SK-N-SH treated with all-trans-retinoic acid at 6 μM for 48 hours (cell line): ENCODE data around the gene CDK14.

ENCODE experiments used
- ATAC-seq: fragments of 200-7000 bp; cut with Tn5 transposase; 3 replicates; pipeline ENCODE4 v1.9.1; 2020; ENCODE audit warnings: mild to moderate bottlenecking, moderate library complexity
- ARNTL ChIP-seq: fragments of 450-650 bp; formaldehyde crosslinking; IDR thresholded peaks from 2 replicates; pipeline ENCODE4 v1.5.0; 2020; ENCODE audit warnings: low read depth, mild to moderate bottlenecking, moderate library complexity, borderline replicate concordance
- BACH2 ChIP-seq: fragments of 250-450 bp; sonication (Bioruptor Pico); IDR thresholded peaks from 2 replicates; pipeline ENCODE4 v1.9.0; 2021; ENCODE audit warnings: mild to moderate bottlenecking, borderline replicate concordance
- CREB5 ChIP-seq: fragments of 250-450 bp; sonication (Bioruptor Pico); IDR thresholded peaks from 2 replicates; pipeline ENCODE4 v1.5.1; 2020; ENCODE audit warnings: low read depth, mild to moderate bottlenecking, moderate library complexity
- CSDC2 ChIP-seq: fragments of 250-450 bp; sonication (Bioruptor Pico); IDR thresholded peaks from 2 replicates; pipeline ENCODE4 v1.5.0; 2020; ENCODE audit warnings: mild to moderate bottlenecking, moderate library complexity
- CSRNP3 ChIP-seq: fragments of 250-450 bp; sonication (Bioruptor Pico); IDR thresholded peaks from 2 replicates; pipeline ENCODE4 v1.5.1; 2021; ENCODE audit warnings: mild to moderate bottlenecking, moderate library complexity
- GLIS3 ChIP-seq: fragments of 250-450 bp; sonication (Bioruptor Pico); IDR thresholded peaks from 2 replicates; pipeline ENCODE4 v1.5.0; 2020; ENCODE audit warnings: mild to moderate bottlenecking, moderate library complexity
- ISL1 ChIP-seq: fragments of 250-450 bp; sonication (Bioruptor Pico); IDR thresholded peaks from 2 replicates; pipeline ENCODE4 v2.1.2; 2022; ENCODE audit warnings: mild to moderate bottlenecking, moderate library complexity
- OSR1 ChIP-seq: fragments of 250-450 bp; sonication (Bioruptor Pico); IDR thresholded peaks from 2 replicates; pipeline ENCODE4 v1.8.0; 2022; ENCODE audit warnings: moderate library complexity, mild to moderate bottlenecking, inconsistent platforms
- PATZ1 ChIP-seq: fragments of 250-450 bp; sonication (Bioruptor Pico); IDR thresholded peaks from 2 replicates; pipeline ENCODE4 v1.8.0; 2020; ENCODE audit warnings: mild to moderate bottlenecking, moderate library complexity, borderline replicate concordance
- POU6F1 ChIP-seq: fragments of 250-450 bp; sonication (Bioruptor Pico); IDR thresholded peaks from 2 replicates; pipeline ENCODE4 v1.8.0; 2021; ENCODE audit warnings: low read depth, mild to moderate bottlenecking, moderate library complexity, borderline replicate concordance
- SNAI2 ChIP-seq: fragments of 250-450 bp; sonication (Bioruptor Pico); IDR thresholded peaks from 2 replicates; pipeline ENCODE4 v1.5.0; 2020; ENCODE audit warnings: mild to moderate bottlenecking, moderate library complexity
- TCF4 ChIP-seq: fragments of 250-450 bp; sonication (Bioruptor Pico); IDR thresholded peaks from 2 replicates; pipeline ENCODE4 v1.8.0; 2021; ENCODE audit warnings: mild to moderate bottlenecking, moderate library complexity, borderline replicate concordance
- TOX ChIP-seq: fragments of 250-450 bp; sonication (Bioruptor Pico); IDR thresholded peaks from 2 replicates; pipeline ENCODE4 v1.8.0; 2021; ENCODE audit warnings: mild to moderate bottlenecking, moderate library complexity, borderline replicate concordance
- TSHZ2 ChIP-seq: fragments of 250-450 bp; sonication (Bioruptor Pico); IDR thresholded peaks from 2 replicates; pipeline ENCODE4 v1.5.0; 2020; ENCODE audit warnings: mild to moderate bottlenecking, moderate library complexity
- ZFP3 ChIP-seq: fragments of 250-450 bp; sonication (Bioruptor Pico); IDR thresholded peaks from 2 replicates; pipeline ENCODE4 v1.5.0; 2020; ENCODE audit warnings: mild to moderate bottlenecking, moderate library complexity
- ZFP30 ChIP-seq: fragments of 450-650 bp; formaldehyde crosslinking; IDR thresholded peaks from 2 replicates; pipeline ENCODE4 v1.5.0; 2022; ENCODE audit warnings: mild to moderate bottlenecking, moderate library complexity
- ZNF565 ChIP-seq: fragments of 450-650 bp; formaldehyde crosslinking; conservative IDR thresholded peaks from 2 replicates; pipeline ENCODE4 v1.5.0; 2020; ENCODE audit warnings: low read depth, mild to moderate bottlenecking, moderate library complexity
- ZNF70 ChIP-seq: fragments of 450-650 bp; formaldehyde crosslinking; IDR thresholded peaks from 2 replicates; pipeline ENCODE4 v1.5.0; 2020; ENCODE audit warnings: mild to moderate bottlenecking, moderate library complexity
- ZNF8 ChIP-seq: fragments of 450-650 bp; formaldehyde crosslinking; IDR thresholded peaks from 2 replicates; pipeline ENCODE4 v1.5.0; 2020; ENCODE audit warnings: mild to moderate bottlenecking, moderate library complexity

Gene CDK14

GRCh38 chr7:90570373-90570959, 25.7 kb upstream of the CDK14 start (continued):
- peak; percentile 37; the same call in 1 of the 2 replicates for TF ChIP-seq POU6F1 (CRISPR knock-in tag)
- TF ChIP-seq TOX (CRISPR knock-in tag): no peak; the same call in 1 of the 2 replicates
- TF ChIP-seq GLIS3 (CRISPR knock-in tag): 0 out of 2 replicates have a peak, but pooled peaks have one; percentile 40
- no peak for TF ChIP-seq CREB5 (CRISPR knock-in tag)
- peak; percentile 94 for TF ChIP-seq ZNF70 (CRISPR knock-in tag)
- TF ChIP-seq ZNF565 (CRISPR knock-in tag): no peak
- no peak for TF ChIP-seq ARNTL
- no peak for TF ChIP-seq OSR1 (CRISPR knock-in tag)
- TF ChIP-seq, all 23 proteins: peak for 8

- no peak for TF ChIP-seq TCF4 (CRISPR knock-in tag)
- no peak for TF ChIP-seq BACH2 (CRISPR knock-in tag)
- TF ChIP-seq ARNTL: no peak
- TF ChIP-seq PATZ1 (CRISPR knock-in tag): no peak
- TF ChIP-seq CSRNP3 (CRISPR knock-in tag): no peak
- TF ChIP-seq ZFP30 (CRISPR knock-in tag): no peak
- TF ChIP-seq, all 23 proteins: peak for 0
- no peak for ATAC-seq
Measured at GRCh38 chr7:90574146-90574819, 21.8 kb upstream of the CDK14 start.

GRCh38 chr7:90574820-90575187, 21.3 kb upstream of the CDK14 start:
- ATAC-seq: no peak
- no peak for TF ChIP-seq POU6F1 (CRISPR knock-in tag)
- TF ChIP-seq CSDC2 (CRISPR knock-in tag): no peak
- TF ChIP-seq CSRNP3 (CRISPR knock-in tag): no peak
- no peak for TF ChIP-seq CREB5 (CRISPR knock-in tag)
- no peak for TF ChIP-seq ZNF565 (CRISPR knock-in tag)
- no peak for TF ChIP-seq SNAI2
- no peak for TF ChIP-seq ZFP3
- TF ChIP-seq TSHZ2 (CRISPR knock-in tag): no peak
- TF ChIP-seq ZNF8 (CRISPR knock-in tag): no peak
- TF ChIP-seq ISL1 (CRISPR knock-in tag): no peak
- TF ChIP-seq ZNF70 (CRISPR knock-in tag): no peak
- TF ChIP-seq GLIS3 (CRISPR knock-in tag): no peak
- TF ChIP-seq ARNTL: no peak
- TF ChIP-seq PATZ1 (CRISPR knock-in tag): no peak
